Activated T-helper 1 cell treated with Interleukin-2 at 50 U/mL for 16 hours (primary cell): ENCODE results near the gene SWT1.
"Not testable (repeated sequence)": the region's sequence is repeated elsewhere in the genome, so short reads cannot be mapped to it uniquely, and the experiment has no call there.

Experiments used
- DNase-seq: peaks from one replicate; pipeline ENCODE4 v3.0.0-alpha.2; 2020; ENCODE audit warnings: low read depth

Gene SWT1

GRCh38 chr1:185291652-185292051 is 134.7 kb downstream of the SWT1 start:
- no peak for DNase-seq

DNA sequence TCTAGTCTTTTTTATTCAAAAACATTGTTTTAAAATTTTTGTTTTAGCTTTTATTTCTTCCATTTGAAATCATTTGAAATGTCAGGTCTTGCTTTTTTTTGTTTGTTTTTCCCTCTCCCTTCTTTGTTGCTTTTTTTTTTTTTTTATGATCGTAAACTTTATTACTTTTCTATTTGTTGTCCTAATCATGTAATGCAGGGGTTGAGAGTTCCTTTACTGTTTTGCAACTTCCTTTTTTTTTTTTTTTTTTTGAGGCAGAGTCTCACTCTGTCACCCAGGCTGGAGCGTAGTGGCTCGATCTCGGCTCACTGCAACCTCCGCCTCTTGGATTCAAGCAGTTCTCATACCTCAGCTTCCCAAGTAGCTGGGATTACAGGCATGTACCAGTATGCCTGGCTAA is 135.3 kb downstream of the SWT1 start:
- DNase-seq: no peak

GRCh38 chr1:185293967-185294542 is 137.1 kb downstream of the SWT1 start:
- DNase-seq: no peak

- DNase-seq: no peak
Observed at GRCh38 chr1:185295091-185295490, 138.1 kb downstream of the SWT1 start.

DNA sequence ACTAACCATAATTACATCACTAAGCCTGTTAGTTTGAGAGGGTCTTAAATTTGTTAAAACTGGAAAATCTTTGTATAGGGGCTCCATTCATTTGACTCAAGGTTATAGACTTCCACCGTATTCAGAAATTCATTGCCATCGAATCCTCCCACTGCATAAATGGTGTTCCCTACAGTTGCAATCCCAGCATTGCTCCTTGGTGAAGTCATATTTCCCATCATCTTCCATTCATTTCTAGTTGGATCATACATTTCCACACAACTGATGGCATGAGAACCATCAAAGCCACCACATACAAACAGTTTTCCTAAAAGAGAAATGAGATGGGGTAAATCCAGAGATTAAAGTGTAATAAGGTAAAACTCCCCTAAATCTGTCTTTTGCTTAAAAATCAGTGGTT is 141.0 kb downstream of the SWT1 start:
- no peak for DNase-seq

- DNase-seq: no peak
Observed at GRCh38 chr1:185300152-185300551, 143.2 kb downstream of the SWT1 start.

DNA sequence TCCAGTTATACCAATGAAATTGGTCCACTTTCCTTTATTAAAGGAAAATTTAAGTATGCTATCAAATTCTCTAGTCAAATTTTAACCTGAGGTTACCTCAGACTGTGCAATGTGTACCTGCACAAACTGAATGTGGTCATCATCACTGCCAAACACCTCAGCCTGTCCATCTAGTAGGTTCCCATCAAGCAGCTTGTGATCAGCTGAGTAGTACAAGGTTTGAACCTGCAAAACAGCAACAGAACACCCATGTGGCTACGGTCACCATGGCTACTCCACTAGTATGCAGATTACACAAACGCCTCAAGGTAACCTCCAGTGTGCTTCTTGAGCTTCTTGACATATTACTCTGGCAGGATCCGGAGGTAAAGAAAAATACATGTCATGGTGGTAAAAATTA is 148.5 kb downstream of the SWT1 start:
- DNase-seq: no peak

DNA sequence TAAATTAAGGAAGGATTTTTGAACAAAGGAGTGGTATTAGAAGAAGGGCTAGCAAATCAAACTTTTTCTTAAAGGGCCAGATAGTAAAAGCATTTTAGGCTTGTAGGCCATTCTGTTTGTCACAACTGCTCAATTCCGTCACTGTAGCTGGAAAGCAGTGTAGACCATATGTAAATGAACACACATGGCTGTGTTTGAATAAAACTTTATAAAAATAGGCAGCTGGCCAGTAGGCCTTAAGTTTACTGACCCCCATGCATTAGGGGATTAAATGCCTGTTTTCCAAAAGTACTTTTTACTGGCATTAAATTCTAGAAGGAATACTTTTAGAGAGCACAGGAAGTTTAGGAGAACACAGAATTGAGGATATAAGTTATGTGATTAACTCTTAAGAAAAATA is 151.2 kb downstream of the SWT1 start:
- DNase-seq: no peak

DNA sequence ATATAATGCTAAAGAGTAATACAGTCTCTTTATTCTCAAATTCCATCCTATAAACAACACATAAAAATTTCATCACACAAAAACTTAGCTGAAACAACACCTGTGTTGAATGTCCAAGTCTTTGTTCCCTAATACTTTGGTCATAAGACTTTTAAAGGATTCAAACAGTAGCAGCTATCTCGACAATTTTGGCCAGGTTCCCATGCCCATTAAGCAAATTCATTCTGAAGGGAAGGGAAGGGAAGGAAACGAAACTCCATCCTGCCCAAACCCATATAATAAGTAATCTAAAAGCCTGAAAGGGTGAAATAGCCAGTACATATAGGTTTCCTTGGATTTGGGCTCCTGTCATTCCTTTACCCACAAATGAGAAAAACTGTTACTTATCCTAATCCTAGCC is 152.6 kb downstream of the SWT1 start:
- no peak for DNase-seq

GRCh38 chr1:185311589-185312225 is 154.7 kb downstream of the SWT1 start:
- DNase-seq: no peak

- no peak for DNase-seq
Observed at GRCh38 chr1:185312361-185313138, 155.6 kb downstream of the SWT1 start.

- no peak for DNase-seq
Observed at GRCh38 chr1:185314411-185314810, 157.4 kb downstream of the SWT1 start.

- DNase-seq: no peak
Observed at GRCh38 chr1:185315445-185316071, 158.6 kb downstream of the SWT1 start.

GRCh38 chr1:185316163-185317033 is 159.4 kb downstream of the SWT1 start:
- peak; percentile 80 for DNase-seq

GRCh38 chr1:185317034-185317885 is 160.3 kb downstream of the SWT1 start, which contains the start of gene IVNS1ABP:
Gene IVNS1ABP (minus strand): TSS chr1:185317243. CDS start chr1:185309493, 7,750 bp downstream.
- DNase-seq: peak; percentile 93

DNA sequence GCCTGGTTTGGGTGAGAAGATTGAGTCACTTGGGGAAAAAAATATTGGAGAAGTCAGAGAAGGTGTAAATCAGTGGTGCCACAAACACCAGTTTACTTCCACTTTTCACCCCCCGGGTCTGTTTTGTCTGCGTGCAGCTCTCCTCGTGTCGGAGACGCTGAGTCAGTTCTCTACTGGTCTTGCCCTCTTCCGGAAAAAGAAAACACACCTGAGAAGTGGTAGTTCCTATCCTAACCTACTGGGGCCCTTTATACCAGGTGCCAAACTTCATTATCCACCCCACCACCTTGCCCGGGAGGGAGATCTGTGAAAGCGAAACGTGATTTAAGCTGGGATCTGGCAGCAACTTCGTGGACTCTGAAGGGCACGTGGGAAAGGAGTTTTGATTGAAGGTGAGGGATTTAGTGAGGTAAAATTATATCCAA is 160.9 kb downstream of the SWT1 start:
- DNase-seq: peak; percentile 59

DNA sequence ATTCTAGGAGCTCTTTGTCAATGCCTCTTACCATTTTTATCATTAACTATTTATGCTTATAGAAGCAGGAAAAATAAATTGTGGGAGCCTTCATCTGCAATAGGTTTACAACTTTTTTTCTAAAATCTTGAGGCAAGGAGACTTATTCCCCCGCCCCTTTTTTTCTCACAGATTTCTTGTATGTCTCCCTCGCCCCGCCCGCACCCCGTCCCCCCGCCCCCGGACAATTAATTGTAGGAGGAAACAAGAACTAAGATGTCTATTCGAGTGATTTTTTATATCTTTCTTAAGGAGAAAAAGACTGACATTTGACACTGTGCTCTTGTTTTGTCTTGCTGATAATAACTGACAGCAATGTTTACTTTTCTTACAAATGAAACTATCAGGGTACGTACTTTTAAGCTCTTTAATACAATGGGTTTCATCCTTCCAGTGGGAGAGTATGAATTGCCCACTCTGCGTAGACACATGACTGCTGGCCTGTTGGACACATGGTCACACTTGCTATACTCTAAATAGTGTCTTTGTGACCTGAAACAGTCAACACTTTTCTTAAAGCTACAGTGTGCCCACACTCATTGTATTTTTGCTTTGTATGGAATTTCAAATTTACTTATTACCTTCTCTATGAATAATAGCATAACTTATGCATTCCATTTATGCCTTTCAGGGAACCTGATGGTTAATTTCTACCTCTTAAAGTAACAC is 161.6 kb downstream of the SWT1 start:
- no peak for DNase-seq

DNA sequence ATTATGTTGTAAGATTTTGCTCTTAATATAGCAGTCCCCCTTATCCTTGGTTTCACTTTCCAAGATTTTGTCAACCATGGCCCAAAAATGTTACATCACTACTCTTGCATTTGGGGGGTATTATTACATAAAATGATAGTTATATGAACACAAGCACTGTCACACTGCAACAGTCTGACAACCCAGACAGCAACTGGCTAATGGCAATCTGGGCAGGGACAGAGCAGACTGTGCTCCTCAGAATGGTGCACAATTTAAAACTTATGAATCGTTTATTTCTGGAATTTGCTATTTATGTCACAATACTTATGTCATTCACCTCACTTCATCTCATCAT is 162.1 kb downstream of the SWT1 start:
- no peak for DNase-seq

DNA sequence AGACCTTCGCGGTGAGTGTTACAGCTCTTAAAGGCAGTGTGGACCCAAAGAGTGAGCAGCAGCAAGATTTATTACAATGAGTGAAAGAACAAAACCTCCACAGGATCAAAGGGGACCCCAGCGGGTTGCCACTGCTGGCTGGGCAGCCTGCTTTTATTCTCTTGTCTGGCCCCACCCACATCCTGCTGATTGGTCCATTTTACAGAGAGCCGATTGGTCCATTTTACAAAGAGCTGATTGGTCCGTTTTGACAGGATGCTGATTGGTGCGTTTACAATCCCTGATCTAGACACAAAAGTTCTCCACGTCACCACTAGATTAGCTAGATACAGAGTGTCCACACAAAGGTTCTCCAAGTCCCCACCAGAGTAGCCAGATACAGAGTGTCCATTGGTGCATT is 164.1 kb downstream of the SWT1 start:
- DNase-seq: not testable (repeated sequence)

- DNase-seq: not testable (repeated sequence)
Observed at GRCh38 chr1:185321653-185322221, 164.8 kb downstream of the SWT1 start.
